GM21529 (cell line): ENCODE measurements around the gene UBA7.
A peak's percentile ranks its signal among the peaks of the same experiment; 100 is the strongest.
"Not testable (repeated sequence)": the region's sequence is repeated elsewhere in the genome, so short reads cannot be mapped to it uniquely, and the experiment has no call there.

Experiments
- ATAC-seq: cut with Tn5 transposase; IDR thresholded peaks from one replicate; pipeline ENCODE4 v1.9.1; 2021; ENCODE audit not compliant: unreplicated experiment

The UBA7 gene

GRCh38 chr3:49785565-49786356, 28.0 kb downstream of the UBA7 start:
- peak; percentile 40 for ATAC-seq

GRCh38 chr3:49782277-49782676, 31.5 kb downstream of the UBA7 start:
- not testable (repeated sequence) for ATAC-seq

DNA sequence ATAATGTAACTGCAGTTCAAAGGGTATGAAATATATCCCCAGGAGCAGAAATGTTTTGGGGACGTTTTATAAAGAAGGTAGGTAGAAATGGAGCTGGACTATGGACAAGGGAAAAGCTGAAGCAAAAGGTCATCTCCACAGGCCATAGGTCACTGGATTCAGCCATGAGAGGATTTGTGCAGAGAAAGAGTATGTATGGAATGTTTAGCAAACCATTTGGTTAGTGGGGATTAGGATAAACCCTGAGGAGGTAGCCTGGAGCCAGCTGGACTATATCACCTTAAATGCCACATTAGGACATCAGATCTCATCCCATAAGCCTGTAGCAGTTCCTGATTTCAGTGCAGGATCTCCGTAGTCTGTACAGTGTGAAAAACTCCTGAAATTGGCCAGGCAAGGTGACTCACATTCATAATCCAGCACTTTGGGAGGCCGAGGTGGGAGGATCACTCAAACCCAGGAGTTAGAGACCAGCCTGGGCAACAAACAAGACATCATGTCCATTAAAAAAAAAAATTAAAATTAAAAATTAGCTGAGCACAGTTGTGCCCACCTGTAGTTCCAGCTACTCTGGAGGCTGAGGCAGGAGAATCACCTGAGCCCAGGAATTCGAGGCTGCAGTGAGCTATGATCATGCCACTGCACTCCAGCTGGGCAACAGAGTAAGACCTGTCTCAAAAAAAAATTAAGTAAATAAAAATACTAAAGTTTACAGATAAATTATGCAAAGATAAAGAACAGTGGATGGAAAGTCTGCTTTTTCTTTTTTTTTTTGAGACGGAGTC, 32.1 kb downstream of the UBA7 start:
- no peak for ATAC-seq

GRCh38 chr3:49780975-49781365, 32.8 kb downstream of the UBA7 start:
- ATAC-seq, result not testable (repeated sequence)

DNA sequence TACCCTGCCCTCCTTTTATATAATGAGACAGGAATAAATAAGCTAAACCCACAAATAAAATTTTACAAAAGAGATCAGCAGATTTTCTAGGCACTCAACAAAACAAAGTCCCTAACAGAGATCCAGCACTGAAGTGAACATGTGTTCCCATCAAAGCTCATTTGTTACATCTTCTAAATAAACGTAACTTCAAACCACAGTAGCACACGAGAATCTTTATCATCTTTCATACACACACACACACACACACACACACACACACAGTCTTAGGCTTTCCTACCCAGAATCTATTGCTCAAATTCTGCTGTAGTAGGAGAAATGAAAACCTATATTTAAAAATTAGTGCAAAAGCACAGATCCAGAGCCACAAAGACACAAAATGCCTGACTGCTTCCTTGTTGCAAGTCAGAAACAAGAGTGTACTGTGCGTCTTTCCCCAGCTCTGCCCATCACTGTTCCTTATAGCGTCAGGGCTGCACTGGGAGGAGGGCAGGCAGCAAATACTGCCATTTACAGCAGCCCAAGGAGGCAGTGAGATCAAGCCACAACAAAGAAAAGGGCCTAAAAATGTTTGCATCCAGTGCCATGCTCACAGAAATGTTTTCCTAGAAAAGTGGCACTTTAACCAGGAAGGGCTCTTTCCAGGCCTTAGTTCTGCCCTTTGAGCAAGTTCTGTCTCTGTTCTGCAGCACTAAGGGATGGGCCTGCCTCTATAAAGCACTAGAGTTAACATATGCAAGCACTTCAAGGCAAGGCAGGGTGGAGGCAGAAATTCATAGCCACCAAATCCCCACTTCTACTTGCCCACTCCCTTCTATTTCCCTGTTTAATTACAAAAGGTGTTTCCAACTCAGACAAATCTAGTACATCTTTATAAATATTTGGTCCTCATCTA, 33.4 kb downstream of the UBA7 start:
- no peak for ATAC-seq

GRCh38 chr3:49779358-49780079, 34.2 kb downstream of the UBA7 start:
- ATAC-seq, result no peak

- not testable (repeated sequence) for ATAC-seq
These were observed 37.7 kb downstream of the UBA7 start for GRCh38 chr3:49776101-49776500.

- ATAC-seq, result no peak
These were observed 38.2 kb downstream of the UBA7 start for GRCh38 chr3:49775538-49775937.

- ATAC-seq, result no peak
These were observed 41.0 kb downstream of the UBA7 start for GRCh38 chr3:49772703-49773102.

GRCh38 chr3:49771340-49771938, 42.3 kb downstream of the UBA7 start:
- no peak for ATAC-seq

DNA sequence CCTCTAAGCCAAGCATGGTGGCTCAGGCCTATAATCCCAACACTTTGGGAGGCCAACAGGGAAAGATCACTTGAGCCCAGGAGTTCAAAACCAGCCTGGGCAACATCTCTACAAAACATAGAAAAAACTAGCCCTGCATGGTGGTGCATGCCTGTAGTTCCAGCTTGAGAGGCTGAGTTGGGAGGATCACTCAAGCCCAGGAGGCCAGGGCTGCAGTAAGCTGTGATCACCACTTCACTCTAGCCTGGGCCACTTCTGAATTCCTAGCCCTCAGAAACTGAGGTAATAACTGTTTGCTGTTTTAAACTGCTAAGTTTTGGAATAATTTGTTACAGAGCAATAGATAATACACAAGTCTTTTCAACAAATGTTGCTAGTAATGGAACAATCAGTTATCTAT, 43.8 kb downstream of the UBA7 start:
- ATAC-seq, result no peak

DNA sequence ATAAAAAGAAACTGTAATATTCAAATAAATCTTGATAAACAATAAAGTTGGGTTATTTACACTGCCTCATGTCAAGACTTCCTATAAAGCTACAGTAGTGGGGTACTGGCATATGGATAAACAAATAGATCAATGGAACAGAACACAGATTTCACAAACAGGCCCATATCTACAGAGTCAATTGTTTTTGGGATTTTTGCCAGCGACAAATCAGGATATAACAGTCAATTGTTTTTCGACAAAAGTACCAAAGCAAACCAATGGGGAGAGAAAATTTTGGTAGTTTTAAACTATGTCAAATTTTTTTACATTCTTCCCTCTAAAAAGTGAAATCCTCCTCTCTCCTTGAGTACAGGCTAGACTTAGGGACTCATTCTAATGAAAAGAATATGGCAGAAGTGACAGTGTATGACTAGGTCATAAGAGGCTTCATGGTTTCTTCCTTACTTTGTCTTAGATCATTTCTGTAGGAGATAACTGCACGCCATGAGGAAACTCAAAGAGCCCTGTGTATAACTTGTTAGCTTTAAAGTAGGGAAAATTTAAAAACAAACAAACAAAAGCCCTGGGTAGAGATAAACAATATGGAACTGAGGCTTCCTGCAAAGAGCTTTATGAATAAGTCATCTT, 44.4 kb downstream of the UBA7 start:
- no peak for ATAC-seq

DNA sequence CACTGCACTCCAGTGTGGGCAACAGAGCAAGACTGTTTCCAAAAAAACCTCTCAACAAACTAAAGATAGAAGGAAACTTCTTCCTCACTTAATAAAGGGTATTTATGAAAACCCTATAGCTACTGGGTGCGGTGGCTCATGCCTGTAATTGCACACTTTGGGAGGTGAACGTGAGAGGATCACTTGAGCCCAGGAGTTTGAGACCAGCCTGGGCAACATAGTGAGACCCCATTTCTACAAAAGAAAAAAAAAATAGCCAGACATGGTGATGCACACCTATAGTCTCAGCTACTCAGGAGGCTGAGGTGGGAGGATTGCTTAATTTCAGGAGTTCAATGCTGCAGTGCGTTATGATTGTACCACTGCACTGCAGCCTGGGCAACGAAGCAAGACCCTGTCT, 49.8 kb downstream of the UBA7 start:
- ATAC-seq, result no peak

- no peak for ATAC-seq
These were observed 52.1 kb downstream of the UBA7 start for GRCh38 chr3:49761661-49762060.

DNA sequence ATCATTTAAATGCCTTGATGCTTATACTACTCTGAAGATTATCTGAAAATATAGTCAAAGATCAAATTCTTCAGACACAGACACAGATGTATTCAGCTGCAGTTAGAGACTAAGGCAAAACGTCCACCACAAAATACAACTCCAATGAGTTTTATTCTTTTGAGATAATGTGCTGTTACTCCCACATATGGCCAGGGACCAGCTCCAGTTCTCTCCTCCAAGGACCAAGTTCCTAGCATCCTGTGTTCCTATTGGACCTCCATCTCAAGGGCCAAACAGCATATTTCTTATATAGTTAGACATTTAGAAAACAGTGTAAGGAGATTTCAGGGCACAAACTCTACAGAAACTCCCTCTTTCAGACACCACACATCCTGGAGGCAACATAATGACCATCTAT, 54.5 kb downstream of the UBA7 start:
- no peak for ATAC-seq

DNA sequence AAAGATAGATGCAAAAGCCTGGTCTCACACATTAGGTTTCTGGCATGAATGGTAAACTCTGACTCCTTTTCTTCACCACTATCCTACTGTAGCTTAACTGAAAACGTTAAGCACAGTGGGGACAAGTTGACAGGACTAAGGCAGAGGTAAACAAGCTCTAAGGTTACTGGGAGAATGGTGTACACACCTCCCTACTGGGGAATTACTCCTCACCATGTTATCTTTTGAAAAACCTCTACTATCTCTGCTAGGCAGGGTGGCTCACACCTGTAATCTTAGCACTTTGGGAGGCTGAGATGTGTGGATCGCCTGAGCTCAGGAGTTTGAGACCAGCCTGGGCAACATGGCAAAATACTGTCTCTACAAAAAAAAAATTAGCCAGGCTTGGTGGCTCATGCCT, 56.6 kb downstream of the UBA7 start:
- no peak for ATAC-seq

DNA sequence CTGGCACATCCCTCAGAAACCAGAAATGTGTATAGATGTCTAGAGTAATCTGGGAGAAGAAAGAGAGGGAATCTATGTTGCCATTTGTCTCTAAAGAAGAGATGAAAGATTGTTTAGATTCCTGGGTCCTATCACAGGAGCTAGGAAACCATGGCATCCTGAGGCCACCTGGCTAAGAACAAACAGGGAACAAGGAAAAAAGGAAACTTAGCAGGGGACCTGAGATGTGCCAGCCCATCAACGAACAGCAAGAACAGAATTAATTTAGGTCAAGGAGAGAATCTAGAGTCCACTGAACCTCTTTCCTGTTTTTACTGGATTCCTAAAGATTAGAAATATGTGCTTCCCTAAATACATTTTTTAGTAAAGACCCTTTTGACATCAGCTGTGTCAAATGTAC, 57.7 kb downstream of the UBA7 start:
- ATAC-seq, result no peak
